ENCODE measurements around the gene B3GAT3. TPM values are rescaled to one million over a fixed set of nuclear protein-coding genes. Genes with fewer than 3 reads are reported as not detected.
A peak's percentile ranks its signal among the peaks of the same experiment; 100 is the strongest.

The B3GAT3 gene
- total RNA-seq, 4 donors from 2014 or later: 20.3 to 33.3 (median 22.1) TPM

DNA sequence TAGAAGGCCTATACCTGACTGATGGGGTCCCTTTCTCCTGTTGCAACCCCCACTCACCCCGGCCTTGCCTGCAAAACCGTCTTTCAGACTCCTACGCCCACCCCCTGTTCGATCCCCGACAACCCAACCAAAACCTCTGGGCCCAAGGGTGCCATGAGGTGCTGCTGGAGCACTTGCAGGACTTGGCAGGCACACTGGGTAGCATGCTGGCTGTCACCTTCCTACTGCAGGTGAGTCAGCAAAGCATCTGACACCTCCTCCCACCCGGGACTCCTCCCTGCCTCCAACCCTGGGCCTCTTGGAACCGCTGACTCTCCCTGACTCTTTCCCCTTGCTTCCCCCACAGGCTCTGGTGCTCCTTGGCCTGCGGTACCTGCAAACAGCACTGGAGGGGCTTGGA is 7.5 kb downstream of the B3GAT3 start:
- Histone ChIP-seq H3K9me3 (no peaks in the 10 kb centered on the region), H3K27ac (replicated peaks in 1 of 4) (peak overlapping the region in 3 of 4 donors; percentile 95 to 99 (median 97)), H3K36me3 (peaks cover 5 to 59% (median 44%) of the 10 kb centered on the region in 4 donors), H3K4me3 (no peak overlapping the region), H3K27me3 (no peaks in the 10 kb centered on the region), H3K4me1 (peaks cover 24 to 37% (median 33%) of the 10 kb centered on the region in 4 donors)
- TF ChIP-seq POLR2A (IDR thresholded peaks at IDR 0.05; ENCODE audit: low read depth) (no peak), EP300 (IDR thresholded peaks at IDR 0.05) (no peak), POLR2AphosphoS5 (IDR thresholded peaks at IDR 0.05) (no peak)
- TF ChIP-seq, protein P1, sequence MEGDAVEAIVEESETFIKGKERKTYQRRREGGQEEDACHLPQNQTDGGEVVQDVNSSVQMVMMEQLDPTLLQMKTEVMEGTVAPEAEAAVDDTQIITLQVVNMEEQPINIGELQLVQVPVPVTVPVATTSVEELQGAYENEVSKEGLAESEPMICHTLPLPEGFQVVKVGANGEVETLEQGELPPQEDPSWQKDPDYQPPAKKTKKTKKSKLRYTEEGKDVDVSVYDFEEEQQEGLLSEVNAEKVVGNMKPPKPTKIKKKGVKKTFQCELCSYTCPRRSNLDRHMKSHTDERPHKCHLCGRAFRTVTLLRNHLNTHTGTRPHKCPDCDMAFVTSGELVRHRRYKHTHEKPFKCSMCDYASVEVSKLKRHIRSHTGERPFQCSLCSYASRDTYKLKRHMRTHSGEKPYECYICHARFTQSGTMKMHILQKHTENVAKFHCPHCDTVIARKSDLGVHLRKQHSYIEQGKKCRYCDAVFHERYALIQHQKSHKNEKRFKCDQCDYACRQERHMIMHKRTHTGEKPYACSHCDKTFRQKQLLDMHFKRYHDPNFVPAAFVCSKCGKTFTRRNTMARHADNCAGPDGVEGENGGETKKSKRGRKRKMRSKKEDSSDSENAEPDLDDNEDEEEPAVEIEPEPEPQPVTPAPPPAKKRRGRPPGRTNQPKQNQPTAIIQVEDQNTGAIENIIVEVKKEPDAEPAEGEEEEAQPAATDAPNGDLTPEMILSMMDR (IDR thresholded peaks at IDR 0.05): no peak
- intact Hi-C loops (cut with DNase I): no loop called here
- WGBS: 70% methylated on average over 8 of the region's 8 CpGs
- DNase-seq (ENCODE audit: extremely low spot score): no peak

DNA sequence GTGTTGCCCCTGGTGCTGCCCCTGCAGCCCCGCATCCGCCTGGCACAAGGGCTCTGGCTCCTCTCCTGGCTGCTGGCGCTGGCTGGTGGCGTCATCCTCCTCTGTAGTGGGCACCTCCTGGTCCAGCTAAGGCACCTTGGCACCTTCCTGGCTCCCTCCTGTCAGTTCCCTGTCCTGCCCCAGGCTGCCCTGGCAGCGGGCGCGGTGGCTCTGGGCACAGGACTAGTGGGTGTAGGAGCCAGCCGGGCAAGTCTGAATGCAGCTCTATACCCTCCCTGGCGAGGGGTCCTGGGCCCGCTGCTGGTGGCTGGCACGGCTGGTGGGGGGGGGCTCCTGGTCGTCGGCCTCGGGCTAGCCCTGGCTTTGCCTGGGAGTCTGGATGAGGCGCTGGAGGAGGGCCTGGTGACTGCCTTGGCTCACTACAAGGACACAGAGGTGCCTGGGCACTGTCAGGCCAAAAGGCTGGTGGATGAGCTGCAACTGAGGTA is 8.5 kb downstream of the B3GAT3 start:
- Histone ChIP-seq H3K27me3 (no peaks in the 10 kb centered on the region), H3K9me3 (no peaks in the 10 kb centered on the region), H3K36me3 (peaks cover 5 to 63% (median 50%) of the 10 kb centered on the region in 4 donors), H3K4me3 (peak overlapping the region; percentile 70 to 97 (median 83)), H3K27ac (replicated peaks in 1 of 4) (peak overlapping the region; percentile 91 to 99 (median 96)), H3K4me1 (peaks cover 24 to 45% (median 33%) of the 10 kb centered on the region in 4 donors)
- intact Hi-C loops (cut with DNase I): no loop called here
- TF ChIP-seq POLR2AphosphoS5 (IDR thresholded peaks at IDR 0.05): no peak
- TF ChIP-seq EP300 (IDR thresholded peaks at IDR 0.05): no peak
- TF ChIP-seq, protein P1 (IDR thresholded peaks at IDR 0.05): no peak
- TF ChIP-seq POLR2A (IDR thresholded peaks at IDR 0.05; ENCODE audit: low read depth): no peak
- no CpG with 5 or more reads among the region's 15 CpGs for whole genome bisulfite sequencing
- DNase-seq (ENCODE audit: extremely low spot score): no peak

DNA sequence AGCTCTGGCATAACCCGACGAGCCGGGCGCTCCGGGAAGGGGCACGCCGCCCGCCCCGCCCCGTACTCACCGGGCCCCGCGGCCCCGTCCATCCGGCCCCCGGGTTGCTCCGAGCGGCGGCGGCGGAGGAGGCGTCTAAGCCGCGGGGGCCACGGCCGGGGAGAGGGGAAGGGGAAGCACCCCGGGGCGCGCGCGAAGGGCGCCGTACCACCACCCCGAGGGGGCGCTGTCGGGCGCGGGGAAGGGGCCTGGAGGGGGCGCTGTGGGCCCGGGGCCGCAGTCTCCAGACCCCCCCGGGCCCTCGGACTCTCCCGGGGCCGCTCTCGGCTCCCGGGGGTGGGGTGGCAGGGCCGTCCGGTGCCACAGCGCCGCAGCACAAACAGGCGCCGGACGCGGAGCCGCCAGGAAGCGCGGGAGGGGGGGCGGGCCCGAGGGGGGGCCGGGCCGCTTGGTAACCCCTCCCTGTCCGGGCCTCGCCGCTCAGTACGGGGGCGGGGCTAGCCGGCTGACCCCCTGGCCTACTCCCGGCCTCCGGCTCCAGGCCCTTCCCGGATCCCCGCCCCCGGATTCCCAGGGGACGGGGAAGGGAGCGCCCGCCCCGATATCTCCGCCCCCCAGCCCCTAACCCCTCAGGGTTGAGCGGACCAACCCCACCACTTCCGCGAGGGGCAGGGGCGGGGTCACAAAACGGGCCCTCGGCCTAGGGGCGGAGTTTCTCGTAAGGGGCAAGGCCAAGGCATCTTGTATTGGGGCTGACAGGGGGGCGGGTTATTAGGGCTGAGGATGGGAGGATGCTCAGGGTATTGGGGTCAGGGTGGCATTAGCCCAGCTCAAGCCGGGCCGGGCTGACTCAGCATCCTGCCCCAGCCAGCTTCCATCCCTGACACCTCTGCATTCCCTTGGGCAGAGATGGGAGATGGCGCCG is 9.2 kb downstream of the B3GAT3 start, which contains the start of the genes EML3 and ROM1:
Gene EML3 (minus strand): TSS at position 410 of the 925 bp plus-strand sequence. CDS start 318 bp downstream, at position 92.
Gene ROM1 (plus strand): TSS at position 892 of the 925 bp plus-strand sequence. CDS start 25 bp downstream, at position 917.
- peak within 1 kb of the TSS; percentile 70 to 97 (median 83) for H3K4me3 ChIP-seq
- peak; percentile 98 for DNase-seq (ENCODE audit: extremely low spot score)
- TF ChIP-seq POLR2A (IDR thresholded peaks at IDR 0.05; ENCODE audit: low read depth): no peak
- TF ChIP-seq POLR2AphosphoS5 (IDR thresholded peaks at IDR 0.05): peak; percentile 52
- no peak for TF ChIP-seq EP300 (IDR thresholded peaks at IDR 0.05)
- TF ChIP-seq, protein P1 (IDR thresholded peaks at IDR 0.05): peak; percentile 92 to 96 (median 92)
- H3K36me3 ChIP-seq: peaks cover 5 to 67% (median 57%) of the 10 kb centered on the region in 4 donors
- H3K9me3 ChIP-seq: no peaks in the 10 kb centered on the region
- WGBS: 0% methylated on average over 1 of the region's 91 CpGs
- peaks cover 24 to 48% (median 37%) of the 10 kb centered on the region in 4 donors for H3K4me1 ChIP-seq
- no peaks in the 10 kb centered on the region for H3K27me3 ChIP-seq
- H3K27ac ChIP-seq (replicated peaks in 1 of 4): peak within 1 kb of the TSS; percentile 91 to 99 (median 96)
- intact Hi-C loops (cut with DNase I): no loop called here

DNA sequence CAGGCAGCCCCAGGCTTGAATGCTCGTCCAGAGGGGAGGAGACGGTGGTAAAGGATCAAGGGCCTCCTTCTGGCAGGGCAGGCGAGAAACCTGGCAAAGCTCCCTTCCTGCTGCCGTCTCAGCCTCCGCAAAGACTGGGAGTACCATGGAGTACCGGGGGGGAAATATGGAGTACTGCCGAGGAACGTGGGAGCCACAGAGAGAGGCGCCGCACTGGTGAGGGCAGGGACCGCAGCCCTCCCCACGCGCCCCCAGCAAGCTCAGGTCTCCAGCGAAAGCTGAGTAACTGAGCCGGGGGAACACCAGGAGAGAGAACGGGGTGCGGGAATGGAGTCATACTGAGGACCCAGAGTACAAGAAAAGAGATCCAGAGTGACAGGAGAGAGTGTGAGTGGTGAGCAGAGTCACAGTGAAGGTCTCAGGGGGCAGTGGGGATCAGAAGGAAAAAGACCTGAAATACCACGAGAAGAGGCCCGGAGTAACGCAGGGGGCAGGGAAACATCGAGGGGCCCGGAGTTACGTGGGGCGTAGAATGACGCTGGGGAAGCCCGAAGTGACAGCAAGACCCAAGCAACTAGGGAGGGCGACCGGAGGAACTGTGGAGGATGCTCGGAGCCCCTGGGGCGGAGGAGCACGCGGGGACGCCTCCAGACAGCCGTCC is 10.0 kb downstream of the B3GAT3 start:
- intact Hi-C loops (cut with DNase I): no loop called here
- Histone ChIP-seq H3K9me3 (no peaks in the 10 kb centered on the region), H3K27me3 (no peaks in the 10 kb centered on the region), H3K36me3 (peaks cover 4 to 67% (median 56%) of the 10 kb centered on the region in 4 donors), H3K4me3 (peak overlapping the region; percentile 70 to 97 (median 83)), H3K27ac (replicated peaks in 1 of 4) (peak overlapping the region; percentile 91 to 99 (median 96)), H3K4me1 (peaks cover 24 to 48% (median 37%) of the 10 kb centered on the region in 4 donors)
- WGBS: 0% methylated on average over 29 of the region's 34 CpGs
- DNase-seq (ENCODE audit: extremely low spot score): no peak
- TF ChIP-seq POLR2AphosphoS5 (IDR thresholded peaks at IDR 0.05): peak in 1 of 2 donors; percentile 13
- TF ChIP-seq POLR2A (IDR thresholded peaks at IDR 0.05; ENCODE audit: low read depth): no peak

Data from esophagus muscularis mucosa (tissue), 4 donors.